ENCODE results near the gene RBM4B. TPM values are rescaled to one million over a fixed set of nuclear protein-coding genes. Genes with fewer than 3 reads are reported as not detected.

Gene RBM4B
- total RNA-seq, 1 experiment from 2014 or later: 33.6 TPM

- in situ Hi-C loops (cut with HindIII; ENCODE audit: low pct_unique_long_range_greater_than_20kb, low sequenced_read_pairs): no loop called here
- Histone ChIP-seq H3K9me3 (ENCODE audit: control insufficient read depth, insufficient read depth, low read depth, low read length) (no peaks in the 10 kb centered on the region), H3K4me3 (ENCODE audit: low read depth in 2 of 2, low read length in 2 of 2) (no peak overlapping the region), H3K27ac (ENCODE audit: low read length) (no peak overlapping the region), H3K4me1 (ENCODE audit: control insufficient read depth, insufficient read depth, low read length) (no peaks in the 10 kb centered on the region), H3K27me3 (ENCODE audit: control insufficient read depth, insufficient read depth, low read length) (no peaks in the 10 kb centered on the region), H3K36me3 (ENCODE audit: control insufficient read depth, insufficient read depth, low read length) (no peaks in the 10 kb centered on the region)
- POLR2A ChIA-PET: no interaction called here
- DNase-seq (ENCODE audit: low read depth, low spot score) (no peak), ATAC-seq (no peak)
- intact Hi-C loops (cut with micrococcal nuclease; ENCODE audit: unreplicated experiment): loop anchor here (10.0 kb wide), 1 partner anchor 52 kb away; a partner anchor contains a TSS
- CTCF ChIA-PET: interaction anchor here (0.9 kb wide), 1 partner anchor 141 kb away, joined by 5 read pairs; no protein-coding TSS in a partner anchor
- no TSS peak for BruUV-seq (replicated peaks)
- TF ChIP-seq SIN3A (IDR thresholded peaks at IDR 0.05; ENCODE audit: borderline replicate concordance, insufficient read depth, low read depth, low read length) (no peak), TCF7L2 (IDR thresholded peaks at IDR 0.05; ENCODE audit: low read depth, low read length) (no peak), REST (IDR thresholded peaks at IDR 0.05; ENCODE audit: insufficient read depth in 1 of 2, low read depth in 2 of 2, low read length in 1 of 2) (no peak), CTCF (IDR thresholded peaks at IDR 0.05) (no peak), POLR2AphosphoS5 (IDR thresholded peaks at IDR 0.05; ENCODE audit: low read depth, low read length) (no peak)
Measured at GRCh38 chr11:66692446-66692845, 14.8 kb upstream of the RBM4B start.

GRCh38 chr11:66691311-66691980 lies 13.8 kb upstream of the RBM4B start:
- H3K4me3 ChIP-seq (ENCODE audit: low read depth in 2 of 2, low read length in 2 of 2): no peak overlapping the region
- ChIA-PET POLR2A (interaction anchor here (0.7 kb wide), 1 partner anchor 33 kb away, joined by 3 read pairs; no protein-coding TSS in a partner anchor), CTCF (interaction anchor here (0.6 kb wide), 2 partner anchors 14 to 225 kb away, joined by 4 to 5 read pairs; partner anchors contain the start of genes PELI3 and RBM4B)
- TF ChIP-seq CTCF (IDR thresholded peaks at IDR 0.05) (no peak), REST (IDR thresholded peaks at IDR 0.05; ENCODE audit: insufficient read depth in 1 of 2, low read depth in 2 of 2, low read length in 1 of 2) (no peak), SIN3A (IDR thresholded peaks at IDR 0.05; ENCODE audit: borderline replicate concordance, insufficient read depth, low read depth, low read length) (no peak), POLR2AphosphoS5 (IDR thresholded peaks at IDR 0.05; ENCODE audit: low read depth, low read length) (no peak), TCF7L2 (IDR thresholded peaks at IDR 0.05; ENCODE audit: low read depth, low read length) (no peak)
- H3K27me3 ChIP-seq (ENCODE audit: control insufficient read depth, insufficient read depth, low read length): no peaks in the 10 kb centered on the region
- intact Hi-C loops (cut with micrococcal nuclease; ENCODE audit: unreplicated experiment): loop anchor here (10.0 kb wide), 1 partner anchor 53 kb away; a partner anchor contains a TSS
- no peaks in the 10 kb centered on the region for H3K4me1 ChIP-seq (ENCODE audit: control insufficient read depth, insufficient read depth, low read length)
- no peaks in the 10 kb centered on the region for H3K9me3 ChIP-seq (ENCODE audit: control insufficient read depth, insufficient read depth, low read depth, low read length)
- BruUV-seq (replicated peaks): no TSS peak
- no peak for ATAC-seq
- H3K36me3 ChIP-seq (ENCODE audit: control insufficient read depth, insufficient read depth, low read length): no peaks in the 10 kb centered on the region
- no peak for DNase-seq (ENCODE audit: low read depth, low spot score)
- H3K27ac ChIP-seq (ENCODE audit: low read length): no peak overlapping the region
- in situ Hi-C loops (cut with HindIII; ENCODE audit: low pct_unique_long_range_greater_than_20kb, low sequenced_read_pairs): no loop called here
